C1 segment of cervical spinal cord (tissue), 14 donors: ENCODE data around the gene FOS.
"Not testable (repeated sequence)": the region's sequence is repeated elsewhere in the genome, so short reads cannot be mapped to it uniquely, and the experiment has no call there.

Experiments
- DNase-seq, 14 donors: peaks; one replicate each; lab custom pipeline; 2025; lab: John Stamatoyannopoulos, UW

FOS gene

DNA sequence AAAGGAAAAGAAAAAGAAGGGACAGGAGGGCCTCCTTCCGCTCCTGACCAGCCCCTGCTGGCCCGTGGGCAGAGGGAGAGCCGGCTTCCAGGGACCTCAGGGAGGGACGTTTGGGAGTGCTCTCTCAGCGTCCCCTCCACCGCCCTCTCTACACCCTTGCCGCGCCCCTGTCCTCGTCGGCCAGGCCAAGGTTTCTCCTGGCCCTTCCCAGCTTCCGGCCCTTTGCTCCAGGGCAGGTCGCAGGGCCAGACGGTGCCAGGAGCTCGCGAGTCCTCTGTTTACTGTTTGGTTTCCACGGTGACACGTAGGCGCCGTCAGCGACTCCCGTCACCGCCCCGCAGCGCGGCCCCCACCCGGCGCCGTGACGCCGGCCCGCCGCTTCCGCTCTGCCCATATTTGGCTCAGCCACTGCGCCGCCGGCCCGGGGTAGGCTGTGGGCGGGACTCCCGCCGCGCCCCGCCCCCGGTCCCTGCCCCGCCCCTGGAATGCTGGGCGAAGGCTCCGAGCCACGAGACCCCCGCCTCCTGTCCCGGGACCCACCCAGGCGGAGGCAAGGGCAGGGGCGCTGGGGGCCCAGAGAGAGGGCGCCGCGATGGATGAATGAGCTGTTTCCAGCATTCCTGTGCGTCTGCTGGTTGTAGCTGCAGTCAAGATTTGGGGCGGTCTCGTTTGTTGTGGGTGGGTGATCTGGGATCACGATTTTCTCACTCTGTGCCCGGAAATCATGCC, 15.5 kb downstream of the FOS start:
- peak; percentile 32 to 96 (median 89) for DNase-seq

DNA sequence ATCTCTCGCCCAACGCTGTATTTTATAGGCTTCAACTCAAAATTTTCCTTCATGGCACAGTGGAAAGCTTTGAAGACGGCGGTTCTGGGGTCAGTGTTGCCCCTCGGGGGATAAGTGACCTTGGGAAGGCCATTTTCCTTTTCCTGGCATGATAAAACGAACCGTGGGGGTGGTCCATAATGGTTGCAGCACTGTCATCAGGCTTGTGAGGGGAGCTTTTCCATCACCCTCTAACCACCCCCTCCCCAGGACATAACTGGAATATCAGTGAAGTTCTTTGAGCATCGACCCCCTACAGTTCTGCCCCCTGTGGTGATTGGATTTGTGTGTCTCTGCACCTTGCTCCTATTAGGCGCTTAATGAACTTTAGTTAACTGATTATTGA, 16.0 kb downstream of the FOS start:
- DNase-seq = peak in 2 of 14 donors; percentile 28 to 54

DNA sequence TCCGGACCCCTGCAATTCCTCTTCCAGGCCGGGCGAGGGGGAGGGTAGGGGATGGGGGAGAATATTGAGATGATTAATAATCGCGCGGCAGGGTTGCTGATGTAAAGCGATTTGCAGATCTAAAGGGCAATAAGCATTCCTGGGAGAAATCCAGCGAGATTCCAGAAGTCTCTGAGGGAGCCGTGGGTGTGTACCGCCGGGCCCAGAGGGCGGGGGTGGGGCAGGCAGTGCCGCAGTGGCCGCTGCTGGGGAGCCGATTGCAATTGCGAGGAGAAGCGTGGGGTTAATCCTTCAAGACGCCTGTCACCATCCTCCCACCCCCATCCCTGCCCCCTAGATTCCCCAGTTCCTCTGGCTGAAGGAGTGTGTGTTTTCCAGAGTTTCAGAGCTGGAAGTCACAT, 16.4 kb downstream of the FOS start:
- DNase-seq = peak in 9 of 14 donors; percentile 22 to 62 (median 54)

DNA sequence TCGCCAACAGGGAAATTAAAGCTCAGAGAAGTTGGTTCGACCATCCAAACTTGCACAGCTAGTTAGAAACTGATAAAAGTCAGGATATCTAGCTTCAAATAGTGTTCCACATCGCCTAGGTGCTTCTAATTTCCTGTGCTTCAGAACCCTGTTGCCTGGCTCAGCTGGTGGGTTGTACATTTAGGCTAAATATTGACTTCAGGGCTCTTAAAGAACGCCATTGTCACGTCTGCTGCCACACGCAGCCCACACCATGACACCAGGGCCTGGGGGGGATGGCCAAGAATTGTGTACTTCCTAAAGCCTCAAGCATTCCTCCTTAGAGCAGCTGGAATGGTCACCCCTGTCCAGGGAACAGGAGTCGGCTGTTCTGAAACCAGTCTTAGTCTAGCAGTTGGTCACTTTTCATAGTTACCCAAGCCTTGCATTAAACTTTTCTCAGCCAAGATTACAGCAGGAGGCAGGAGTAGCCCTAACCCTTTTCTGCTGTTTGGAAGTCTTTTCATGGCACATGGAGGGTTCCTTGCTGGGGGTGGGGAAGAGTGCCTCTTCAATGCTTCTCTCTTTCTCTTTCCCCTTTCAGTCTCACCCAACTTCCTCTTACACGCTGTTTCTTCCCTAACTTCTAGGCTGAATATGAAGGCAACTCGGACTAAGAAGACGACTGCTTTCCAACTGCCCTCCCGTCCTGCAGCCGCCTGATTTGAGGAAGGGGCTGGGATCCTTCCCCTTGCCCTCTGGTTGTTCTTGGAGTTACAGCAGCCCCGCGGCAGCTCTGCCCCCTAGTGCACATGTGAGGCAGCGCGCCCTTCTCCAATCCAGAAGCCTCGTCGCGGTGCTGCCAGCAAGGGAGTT, 17.1 kb downstream of the FOS start:
- DNase-seq = peak in 12 of 14 donors; percentile 40 to 83 (median 73)

DNA sequence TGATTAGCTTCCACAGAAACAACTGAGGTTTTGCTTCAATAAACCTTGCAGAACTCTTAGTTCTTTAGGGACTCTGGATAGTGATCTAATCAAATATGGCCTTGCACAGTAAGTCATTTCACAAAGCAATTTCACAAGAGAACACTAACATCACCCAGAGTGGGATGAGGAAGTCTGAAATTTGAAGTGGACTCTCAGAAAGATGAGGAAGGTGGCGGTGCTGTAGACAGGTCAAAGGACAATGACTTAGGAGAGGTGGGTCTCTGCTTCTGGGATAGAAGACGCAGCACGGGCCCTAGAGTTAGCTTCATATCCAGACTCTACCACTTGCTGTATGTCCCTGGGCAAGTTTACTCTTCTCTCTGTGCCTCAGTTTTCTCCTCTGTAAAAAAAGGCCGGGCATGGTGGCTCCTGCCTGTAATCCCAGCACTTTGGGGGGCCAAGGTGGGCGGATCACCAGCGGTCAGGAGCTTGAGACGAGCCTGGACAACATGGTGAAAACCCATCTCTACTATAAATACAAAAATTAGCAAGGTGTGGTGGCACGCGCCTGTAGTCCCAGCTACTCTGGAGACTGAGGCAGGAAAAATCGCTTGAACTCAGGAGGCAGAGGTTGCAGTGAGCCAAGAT, 18.9 kb downstream of the FOS start:
- no peak for DNase-seq

DNA sequence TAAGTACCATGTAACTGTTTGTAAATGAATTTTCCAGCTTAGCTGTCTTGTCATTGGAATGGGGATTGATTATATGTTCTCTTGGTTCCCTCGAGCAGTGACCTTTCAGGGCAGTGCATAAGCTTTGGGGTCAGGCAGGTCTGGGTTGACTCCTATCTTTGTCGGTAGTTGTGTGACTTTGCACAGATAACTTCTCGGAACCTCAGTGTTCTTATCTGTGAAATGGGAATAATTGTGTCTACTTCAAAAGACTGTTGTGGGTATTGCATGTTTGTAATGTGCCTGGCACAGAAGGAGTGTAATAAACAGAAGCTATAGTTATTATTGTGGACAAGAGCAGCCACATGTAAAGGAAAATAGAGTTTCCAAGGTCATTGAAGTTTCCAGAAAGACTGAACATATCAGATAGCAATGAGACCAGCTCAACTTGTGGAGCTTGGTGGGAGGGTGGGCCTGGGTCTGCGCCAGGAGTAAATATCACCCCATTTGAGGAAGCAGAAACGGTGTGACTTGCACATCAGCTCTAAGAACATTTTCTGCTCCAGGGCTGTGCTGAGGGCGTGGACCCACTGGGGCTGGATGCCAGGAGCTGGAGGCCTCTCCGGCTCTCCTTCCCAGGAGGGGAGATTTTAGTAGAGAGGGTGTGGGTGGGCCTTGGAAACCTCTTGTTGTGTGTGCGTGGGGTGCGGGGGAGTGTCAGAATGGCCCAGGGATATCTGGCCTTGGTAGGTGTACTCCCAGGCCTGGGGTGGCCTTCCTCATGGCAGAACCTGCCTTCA, 19.7 kb downstream of the FOS start:
- peak in 1 of 14 donors; percentile 31 for DNase-seq

DNA sequence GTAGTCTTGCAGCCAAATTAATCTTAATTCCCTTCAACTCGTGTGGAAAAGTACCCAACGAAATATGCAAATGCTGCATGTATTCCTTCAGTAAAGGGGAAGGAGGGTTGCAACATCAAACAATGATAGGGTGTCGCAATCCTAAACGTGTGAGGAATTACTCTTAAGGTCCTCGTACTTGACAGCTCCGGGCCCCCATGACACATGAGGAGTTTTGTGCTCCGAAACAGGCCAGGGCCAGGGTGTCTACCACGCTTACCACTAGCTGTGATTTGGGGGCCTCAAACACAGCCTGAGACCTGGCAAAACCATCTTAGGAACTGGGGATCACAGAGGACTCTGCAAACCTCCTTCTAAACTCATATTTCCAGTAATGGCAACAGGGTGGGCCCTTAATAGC, 20.4 kb downstream of the FOS start:
- peak in 2 of 14 donors; percentile 29 to 31 for DNase-seq

DNA sequence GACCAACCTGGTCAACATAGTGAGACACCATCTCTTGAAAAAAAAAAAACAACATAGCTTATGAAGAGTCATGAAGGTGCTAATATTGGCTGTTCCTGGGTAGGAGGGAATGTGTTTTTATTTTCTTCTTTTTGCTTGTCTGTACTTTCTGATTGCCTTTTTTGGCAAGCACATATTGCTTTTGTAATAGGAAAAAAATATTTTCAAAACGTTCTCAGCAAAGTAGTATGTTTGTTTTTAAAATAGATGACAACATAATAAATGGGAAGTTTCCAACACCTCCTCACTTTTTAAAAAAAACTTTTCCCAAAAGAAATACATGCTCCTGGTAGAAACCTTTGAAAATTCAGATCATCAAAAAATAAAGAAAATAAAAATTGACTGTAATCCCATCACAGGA, 20.9 kb downstream of the FOS start:
- DNase-seq = no peak

DNA sequence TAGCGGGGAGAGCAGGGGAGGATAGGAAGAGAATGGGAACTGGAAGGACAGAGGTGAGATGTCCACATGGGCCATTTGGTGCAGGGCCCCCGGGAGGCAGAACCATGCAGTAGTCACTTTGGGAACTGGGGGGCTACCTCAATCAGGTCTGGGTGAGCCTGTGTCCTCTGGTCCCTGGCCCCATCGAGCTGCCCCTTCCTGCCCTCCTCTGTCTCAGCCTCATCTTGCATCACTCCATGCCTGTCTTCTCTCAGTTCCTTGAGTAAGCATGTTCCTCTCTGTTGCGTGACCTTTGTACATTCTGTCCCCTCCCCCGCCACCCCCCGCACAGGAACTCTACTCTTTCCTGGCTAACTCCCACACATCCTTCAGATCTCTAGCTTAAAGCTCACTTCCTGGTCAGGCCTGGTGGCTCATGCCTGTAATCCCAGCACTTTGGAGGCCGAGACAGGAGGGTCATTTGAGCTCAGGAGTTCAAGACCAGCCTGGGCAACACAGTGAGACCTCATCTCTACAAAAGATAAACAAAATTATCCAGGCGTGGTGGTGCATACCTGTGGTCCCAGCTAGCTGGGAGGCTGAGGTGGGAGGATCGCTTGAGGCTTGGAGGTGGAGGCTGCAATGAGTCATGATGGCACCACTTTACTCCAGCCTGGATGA, 23.2 kb downstream of the FOS start:
- peak in 3 of 14 donors; percentile 20 to 49 (median 33) for DNase-seq

DNA sequence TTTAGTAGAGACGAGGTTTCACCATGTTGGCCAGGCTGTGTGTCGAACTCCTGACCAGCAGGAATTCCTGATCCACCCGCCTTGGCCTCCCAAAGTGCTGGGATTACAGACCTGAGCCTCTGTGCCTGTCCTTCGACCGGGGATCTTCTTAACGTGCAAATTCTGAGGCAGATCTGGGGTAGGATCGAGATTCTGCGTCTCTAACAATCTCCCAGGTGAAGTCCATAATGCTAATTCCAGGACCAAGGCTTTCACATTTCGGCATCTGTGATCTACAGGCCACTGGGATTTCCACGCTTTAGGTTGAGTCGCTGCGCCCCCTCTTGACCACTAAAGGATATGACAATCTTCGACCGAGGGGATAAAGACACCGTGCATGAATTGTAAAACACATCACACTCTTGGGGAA, 24.8 kb downstream of the FOS start:
- peak in 7 of 14 donors; percentile 22 to 56 (median 29) for DNase-seq

DNA sequence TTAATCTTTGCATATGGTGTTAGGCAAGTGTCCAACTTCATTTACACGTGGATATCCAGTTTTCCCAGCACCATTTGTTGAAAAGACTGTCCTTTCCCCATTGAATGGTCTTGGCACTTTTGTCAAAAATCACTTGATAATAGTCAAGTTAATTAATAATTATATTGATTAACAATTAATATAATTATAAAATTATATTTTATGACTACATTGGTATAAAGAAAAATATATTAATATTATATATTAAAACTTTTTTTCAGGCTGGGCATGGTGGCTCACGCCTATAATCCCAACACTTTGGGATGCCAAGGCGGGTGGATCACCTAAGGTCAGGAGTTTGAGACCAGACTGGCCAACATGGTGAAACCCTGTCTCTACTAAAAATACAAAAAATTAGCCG, 27.8 kb downstream of the FOS start:
- not testable (repeated sequence) for DNase-seq

DNA sequence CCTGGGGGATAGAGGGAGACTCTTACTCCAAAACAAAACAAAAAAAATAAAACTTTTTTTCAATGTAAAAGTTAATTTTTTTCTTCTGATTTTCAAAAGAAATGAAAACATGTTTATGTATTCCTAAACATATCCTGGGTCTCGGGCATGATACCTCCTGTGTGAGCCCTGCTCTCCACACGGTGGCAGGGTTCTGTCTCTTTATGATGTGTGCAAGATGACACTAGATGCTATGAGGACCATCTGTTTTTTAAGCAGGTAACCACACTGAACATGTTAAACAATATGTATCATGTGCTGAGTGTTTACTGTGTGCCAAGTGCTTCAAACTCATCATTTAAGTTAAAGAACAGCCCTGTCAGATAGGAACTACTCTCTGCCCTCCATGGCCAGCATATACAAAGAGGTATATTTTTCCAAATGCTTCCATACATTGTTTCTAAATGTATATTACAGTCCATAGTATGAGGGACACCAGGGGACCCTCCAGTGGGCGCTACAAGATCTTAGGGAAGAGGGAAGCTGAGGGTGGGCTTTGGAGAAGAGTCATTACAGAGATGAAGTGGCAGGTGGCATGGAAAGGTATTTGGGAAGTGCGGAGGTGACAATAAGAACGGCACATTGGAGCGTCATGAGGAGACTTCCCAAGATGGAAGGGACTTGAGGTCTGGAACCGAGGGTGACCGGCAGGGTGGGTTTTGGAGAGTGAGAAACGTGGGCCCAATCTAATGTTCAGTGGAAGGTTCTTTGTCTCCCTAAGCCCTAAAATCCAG, 28.5 kb downstream of the FOS start:
- no peak for DNase-seq

DNA sequence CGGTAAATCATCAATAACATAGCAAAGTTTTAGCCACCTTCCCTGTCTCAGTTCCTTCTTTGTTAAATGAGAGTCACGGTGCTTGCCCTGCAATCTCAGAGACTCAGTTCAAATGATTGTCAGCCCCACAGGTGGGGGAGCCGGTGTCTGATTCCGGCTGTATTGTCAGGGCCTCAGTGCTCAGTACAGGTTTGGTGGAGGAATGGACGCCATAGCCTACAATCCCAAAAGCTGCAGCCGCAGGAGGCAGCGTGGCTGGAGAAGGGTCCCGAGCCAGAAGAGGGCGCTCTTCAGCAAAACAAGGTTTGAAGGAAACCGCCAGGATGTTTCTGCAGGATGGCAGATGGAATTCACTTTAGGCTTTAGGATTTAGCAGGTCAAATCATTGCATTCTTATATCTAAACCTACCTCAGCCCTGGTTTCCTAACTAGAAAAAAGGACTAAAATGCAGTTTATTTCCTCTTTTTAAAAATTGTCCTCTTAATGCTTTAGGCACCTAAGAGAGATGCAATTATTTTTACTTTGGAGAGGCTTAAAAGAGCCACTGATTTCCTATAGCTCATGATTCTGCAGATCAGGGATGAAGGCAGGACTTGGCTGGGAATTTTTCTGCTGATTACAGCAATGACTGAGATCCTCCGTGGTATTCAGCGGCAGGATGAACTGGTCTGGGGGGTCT, 29.2 kb downstream of the FOS start:
- DNase-seq = peak; percentile 11 to 83 (median 60)

DNA sequence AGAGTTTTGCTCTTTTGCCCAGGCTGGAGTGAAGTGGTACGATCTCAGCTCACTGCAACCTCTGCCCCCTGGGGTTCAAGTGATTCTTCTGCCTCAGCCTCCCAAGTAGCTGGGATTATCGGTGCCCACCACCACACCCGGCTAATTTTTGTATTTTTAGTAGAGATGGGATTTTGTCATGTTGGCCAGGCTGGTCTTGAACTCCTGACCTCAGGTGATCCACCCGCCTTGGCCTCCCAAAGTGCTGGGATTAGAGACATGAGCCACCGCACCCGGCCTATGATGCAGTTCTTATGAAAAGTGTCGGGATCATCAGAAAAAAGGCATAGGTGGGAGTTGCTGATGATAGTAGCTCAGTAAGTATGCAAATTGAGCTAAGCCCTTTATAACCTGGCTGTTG, 30.4 kb downstream of the FOS start:
- not testable (repeated sequence) for DNase-seq

DNA sequence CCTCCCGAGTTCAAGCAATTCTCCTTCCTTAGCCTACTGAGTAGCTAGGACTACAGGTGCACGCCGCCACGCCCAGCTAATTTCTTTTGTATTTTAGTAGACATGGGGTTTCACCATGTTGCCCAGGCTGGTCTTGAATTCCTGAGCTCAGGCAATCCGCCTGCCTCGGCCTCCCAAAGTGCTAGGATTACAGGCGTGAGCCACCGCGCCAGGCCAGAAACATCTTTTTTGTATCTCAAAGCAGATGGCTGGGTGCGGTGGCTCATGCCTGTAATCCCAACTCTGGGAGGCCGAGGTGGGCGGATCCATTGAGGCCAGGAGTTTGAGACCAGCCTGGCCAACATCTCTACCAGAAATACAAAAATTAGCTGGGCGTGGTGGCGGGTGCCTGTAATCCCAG, 30.9 kb downstream of the FOS start:
- DNase-seq = not testable (repeated sequence)

DNA sequence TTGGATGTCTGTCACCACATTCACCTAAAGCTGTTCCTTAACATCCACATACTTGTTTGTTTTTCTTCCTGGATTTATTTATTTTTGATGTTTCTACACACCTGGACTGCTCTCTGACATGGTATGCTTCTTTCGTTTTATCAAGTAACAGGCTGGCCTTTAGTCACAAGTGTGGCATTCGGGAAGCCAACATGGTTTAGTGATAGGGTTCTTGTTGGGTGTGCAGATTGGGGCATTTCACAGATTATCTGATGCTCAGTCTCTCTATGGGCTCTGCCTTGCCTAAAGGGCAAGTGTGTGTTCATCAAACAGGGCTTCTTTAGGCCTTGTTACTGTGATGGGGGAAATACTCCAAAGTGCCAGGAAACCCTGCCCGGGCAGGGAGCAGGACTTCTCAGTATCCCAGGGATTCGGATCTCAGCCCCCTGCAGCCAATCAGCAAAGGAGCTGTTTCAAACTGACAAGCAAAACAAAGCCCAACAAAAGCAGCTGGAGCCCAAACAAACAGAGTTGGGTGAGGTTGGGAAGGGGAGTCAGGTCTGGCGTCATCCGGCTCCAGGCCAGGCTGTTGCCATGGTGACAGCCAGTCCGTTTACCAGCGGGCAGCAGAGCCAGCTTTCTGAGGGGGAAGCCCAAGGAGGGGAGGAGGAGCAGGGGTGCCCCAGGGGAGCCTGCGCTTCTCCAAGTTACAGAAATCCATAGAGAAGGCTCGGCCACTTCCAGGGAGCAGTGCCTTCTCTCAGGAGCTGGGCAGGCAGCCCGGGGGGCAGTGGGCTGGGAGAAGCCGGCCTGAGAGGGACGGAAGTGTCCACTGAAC, 31.9 kb downstream of the FOS start:
- DNase-seq = peak; percentile 32 to 90 (median 72)

DNA sequence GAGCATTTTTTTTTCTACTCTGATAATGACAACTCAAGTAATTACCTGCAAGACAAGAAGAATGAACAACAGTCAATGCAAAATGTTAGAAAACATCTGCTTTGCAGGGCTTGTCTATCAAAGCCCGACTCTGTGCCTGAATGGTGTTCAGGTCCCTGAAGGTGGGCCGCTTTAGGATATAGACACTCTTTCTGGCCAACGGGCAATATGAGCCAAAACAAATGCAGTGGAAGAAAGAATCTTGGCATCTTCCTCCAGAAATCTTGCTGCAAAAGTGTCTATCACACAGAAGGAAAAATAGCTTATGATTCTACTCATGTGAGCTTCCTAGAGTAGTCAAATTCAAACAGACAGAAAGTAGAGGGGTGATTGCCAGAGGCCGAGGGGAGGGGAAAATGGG, 32.7 kb downstream of the FOS start:
- no peak for DNase-seq

DNA sequence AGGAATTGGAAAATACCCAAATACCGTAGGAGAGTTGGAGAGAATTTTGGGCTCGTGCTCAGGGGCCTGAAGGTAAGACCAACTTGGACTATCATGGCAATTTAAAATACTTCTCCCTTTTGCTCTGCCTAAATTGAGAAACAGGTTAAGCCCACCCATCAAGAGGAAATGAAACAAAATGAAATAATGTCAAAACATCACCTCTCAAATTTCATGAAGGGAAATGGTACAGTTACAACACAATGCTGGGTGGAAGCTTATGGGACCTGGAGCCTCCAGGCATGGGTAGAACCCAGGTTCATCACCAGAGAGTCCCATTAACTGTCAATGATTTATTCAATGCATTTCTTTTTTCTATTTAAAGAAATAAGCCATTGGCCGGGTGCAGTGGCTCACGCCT, 33.7 kb downstream of the FOS start:
- no peak for DNase-seq

DNA sequence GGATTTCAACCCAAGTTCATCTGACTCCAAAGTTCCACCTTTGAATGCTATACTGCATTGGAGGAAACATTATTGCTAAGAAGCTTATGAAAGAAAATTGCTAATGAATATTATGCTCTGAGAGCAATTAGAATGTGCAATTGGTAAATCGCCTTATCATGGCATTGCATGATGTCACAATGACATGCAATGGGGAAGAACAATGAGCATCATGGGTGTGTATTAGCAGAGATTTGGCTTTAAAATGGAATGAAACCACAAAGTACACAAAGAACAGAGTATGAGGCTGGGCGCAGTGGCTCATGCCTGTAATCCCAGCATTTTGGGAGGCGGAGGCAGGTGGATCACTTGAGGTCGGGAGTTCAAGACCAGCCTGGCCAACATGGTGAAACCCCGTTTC, 34.7 kb downstream of the FOS start:
- no peak for DNase-seq
